HCT116 (cell line): ENCODE data around the gene GIPR. TPM values are rescaled to one million over a fixed set of nuclear protein-coding genes. Genes with fewer than 3 reads are reported as not detected.
A peak's percentile ranks its signal among the peaks of the same experiment; 100 is the strongest.

Experiments
- ATAC-seq: fragments of 200-7000 bp; cut with Tn5 transposase; 2 replicates; pipeline ENCODE4 v1.9.1; 2020; ENCODE audit warnings: mild to moderate bottlenecking, moderate library complexity
- BruUV-seq: library from RNA; stranded (reverse); fragments of 400-500 nt; replicated peaks from 2 replicates; lab custom pipeline; 2021; lab: Mats Ljungman, UMichigan
- CTCF ChIA-PET: fragments of 300-600 bp; sonication (Branson Sonifier 250); formaldehyde crosslinking; loops from one replicate; lab custom pipeline; 2021; ENCODE audit warnings: antibody characterized with exemption; lab: Charles Lee
- POLR2A ChIA-PET: fragments of 300-600, 350-600 bp; sonication (Branson Sonifier 250); formaldehyde crosslinking; loops from one replicate; lab custom pipeline; 2021; ENCODE audit warnings: antibody characterized with exemption; lab: Charles Lee
- RAD21 ChIA-PET, 2 experiments: fragments of 300-600 bp; sonication (Branson Sonifier 250); formaldehyde crosslinking; loops; one replicate each; lab custom pipeline; 2023; ENCODE audit warnings: low total read pairs in 2 of 2; ENCODE audit not compliant: uncharacterized antibody in 2 of 2, unreplicated experiment in 2 of 2, low non-redundant PET in 1 of 2; lab: Charles Lee
- DNase-seq: peaks from one replicate; pipeline ENCODE4 v3.0.0-alpha.2; 2010; ENCODE audit warnings: low read depth, low spot score
- H2AFZ ChIP-seq: fragments of 200-600 bp; shearing (Covaris generic), sonication (generic); 2 replicates; pipeline ENCODE4 v1.6.1; 2017; ENCODE audit warnings: low read depth, mixed run types, mixed read lengths, antibody characterized with exemption, low read length; ENCODE audit not compliant: poor library complexity, severe bottlenecking
- H3K27ac ChIP-seq: 2 replicates; pipeline ENCODE4 v1.5.1; 2012; ENCODE audit warnings: low read depth, low read length
- H3K27me3 ChIP-seq: fragments of 200-600 bp; sonication (generic); 2 replicates; pipeline ENCODE4 v1.6.1; 2016; ENCODE audit warnings: mixed run types, low read length, mixed read lengths; ENCODE audit not compliant: insufficient read depth
- H3K36me3 ChIP-seq, 2 experiments: fragments of 200-500 bp in 1 of 2; fragments of 200-600 bp in 1 of 2; sonication (Bioruptor generic) in 1 of 2; sonication (generic) in 1 of 2; 2 replicates each; pipeline versions ENCODE4 v1.5.1 to v1.6.1; 2014 to 2016; ENCODE audit warnings: low read length in 2 of 2, inconsistent platforms in 1 of 2, mixed read lengths in 1 of 2, mixed run types in 1 of 2; ENCODE audit not compliant: insufficient read depth in 2 of 2, control insufficient read depth in 1 of 2
- H3K4me1 ChIP-seq, 2 experiments: fragments of 200-600 bp in 1 of 2; sonication (generic) in 1 of 2; 2 replicates each; pipeline versions ENCODE4 v1.5.1 to v1.6.1; 2012 to 2017; ENCODE audit warnings: low read length in 2 of 2, inconsistent platforms in 1 of 2, mild to moderate bottlenecking in 1 of 2, mixed read lengths in 1 of 2, mixed run types in 1 of 2, moderate library complexity in 1 of 2; ENCODE audit not compliant: insufficient read depth in 2 of 2, control insufficient read depth in 1 of 2
- H3K4me2 ChIP-seq: fragments of 200-600 bp; sonication (generic); 2 replicates; pipeline ENCODE4 v1.6.1; 2017; ENCODE audit warnings: mixed run types, low read length, mixed read lengths
- H3K4me3 ChIP-seq, 2 experiments: fragments of 200-600 bp in 1 of 2; sonication (generic) in 1 of 2; replicated peaks in 1 of 2; 2 replicates each; pipeline ENCODE4 v1.5.1; 2011 to 2016; ENCODE audit warnings: low read length in 2 of 2, control low read depth in 1 of 2, low read depth in 1 of 2, mild to moderate bottlenecking in 1 of 2, mixed read lengths in 1 of 2, mixed run types in 1 of 2
- H3K79me2 ChIP-seq: fragments of 200-600 bp; sonication (generic); 2 replicates; pipeline ENCODE4 v1.6.1; 2017; ENCODE audit warnings: mild to moderate bottlenecking, mixed run types, low read length, moderate library complexity, mixed read lengths; ENCODE audit not compliant: insufficient read depth
- H3K9ac ChIP-seq: fragments of 200-600 bp; sonication (generic); 2 replicates; pipeline ENCODE4 v1.6.1; 2016; ENCODE audit warnings: low read length, mixed read lengths
- H3K9me2 ChIP-seq: fragments of 200-600 bp; sonication (generic), shearing (Covaris generic); 2 replicates; pipeline ENCODE4 v1.6.1; 2017; ENCODE audit warnings: mixed run types, mild to moderate bottlenecking, moderate library complexity; ENCODE audit not compliant: insufficient read depth
- H3K9me3 ChIP-seq, 2 experiments: fragments of 200-500 bp in 1 of 2; fragments of 200-600 bp in 1 of 2; sonication (Bioruptor generic) in 1 of 2; sonication (generic) in 1 of 2; 2 replicates each; pipeline ENCODE4 v1.6.1; 2014 to 2017; ENCODE audit warnings: low read length in 2 of 2, mixed read lengths in 2 of 2, inconsistent platforms in 1 of 2, low read depth in 1 of 2, mild to moderate bottlenecking in 1 of 2, mixed run types in 1 of 2, moderate library complexity in 1 of 2; ENCODE audit not compliant: control insufficient read depth in 1 of 2, insufficient read depth in 1 of 2
- H4K20me1 ChIP-seq: fragments of 200-600 bp; sonication (generic), shearing (Covaris generic); 2 replicates; pipeline ENCODE4 v1.6.1; 2017; ENCODE audit warnings: mixed run types, mild to moderate bottlenecking, moderate library complexity; ENCODE audit not compliant: insufficient read depth
- ATF3 ChIP-seq: IDR thresholded peaks from 2 replicates; pipeline ENCODE4 v1.6.1; 2012
- CBX3 ChIP-seq: IDR thresholded peaks from 2 replicates; pipeline ENCODE4 v1.6.1; 2012; ENCODE audit warnings: low read depth
- CEBPB ChIP-seq: IDR thresholded peaks from 2 replicates; pipeline ENCODE4 v1.6.1; 2012; ENCODE audit warnings: low read depth
- ELF1 ChIP-seq: IDR thresholded peaks from 2 replicates; pipeline ENCODE4 v1.6.1; 2012; ENCODE audit warnings: low read depth, borderline replicate concordance
- EZH2 ChIP-seq: fragments of 200-600 bp; sonication (generic); IDR thresholded peaks from 2 replicates; pipeline ENCODE4 v1.6.1; 2017; ENCODE audit warnings: antibody characterized with exemption, mixed run types
- FOSL1 ChIP-seq: IDR thresholded peaks from 2 replicates; pipeline ENCODE4 v1.6.1; 2012; ENCODE audit warnings: low read depth
- POLR2AphosphoS5 ChIP-seq: IDR thresholded peaks from 2 replicates; pipeline ENCODE4 v1.6.1; 2011; ENCODE audit warnings: mild to moderate bottlenecking, low read depth, low read length, moderate library complexity
- REST ChIP-seq: IDR thresholded peaks from 2 replicates; pipeline ENCODE4 v1.6.1; 2012; ENCODE audit warnings: low read depth
- SP1 ChIP-seq: IDR thresholded peaks from 2 replicates; pipeline ENCODE4 v1.6.1; 2012; ENCODE audit warnings: low read depth
- TCF7L2 ChIP-seq: IDR thresholded peaks from 2 replicates; pipeline ENCODE4 v1.7.0; 2011; ENCODE audit warnings: borderline replicate concordance, inconsistent platforms; ENCODE audit not compliant: insufficient read depth, insufficient read length; ENCODE audit errors: extremely low read depth
- YY1 ChIP-seq: IDR thresholded peaks from 2 replicates; pipeline ENCODE4 v1.6.1; 2011; ENCODE audit warnings: low read length, low read depth, moderate library complexity, mild to moderate bottlenecking; ENCODE audit not compliant: insufficient replicate concordance; ENCODE audit errors: extremely low read depth
- intact Hi-C: fragments of 100-400 bp; cut with micrococcal nuclease; formaldehyde crosslinking; loops from 2 replicates; pipeline ENCODE4 v1.10.0; 2022
- total RNA-seq: library from RNA; stranded (reverse); gene quantifications from one replicate; pipeline ENCODE4 v1.2.1, GENCODE V29; 2021; ENCODE audit not compliant: unreplicated experiment

GIPR gene
- total RNA-seq, 1 experiment from 2014 or later = 14.1 TPM

GRCh38 chr19:45632468-45633196 lies 35.4 kb upstream of the GIPR start:
- intact Hi-C loops = no loop called here
- CTCF ChIA-PET = no interaction called here
- POLR2A ChIA-PET = interaction anchor here (0.7 to 2.1 kb wide), 5 partner anchors 8 to 19 kb away, joined by 3 to 7 read pairs (median 4); no protein-coding TSS in a partner anchor
- ATAC-seq (peak; percentile 81), DNase-seq (peak; percentile 80)
- H3K4me3 ChIP-seq = no peak overlapping the region
- no TSS peak for BruUV-seq
- H3K79me2 ChIP-seq = no peaks in the 10 kb centered on the region
- no peaks in the 10 kb centered on the region for H3K27me3 ChIP-seq
- H3K36me3 ChIP-seq = peaks cover 0 to 2% of the 10 kb centered on the region in 2 experiments; a peak in 2 of 4 replicates
- H3K9me2 ChIP-seq = no peaks in the 10 kb centered on the region
- peak overlapping the region; percentile 51 for H3K9ac ChIP-seq
- H3K4me1 ChIP-seq = peaks cover 34 to 51% of the 10 kb centered on the region in 2 experiments
- peak; percentile 60 for TF ChIP-seq SP1
- peak; percentile 35; the same call in 1 of the 2 replicates for TF ChIP-seq POLR2AphosphoS5
- TF ChIP-seq FOSL1 = peak; percentile 58; the same call in 1 of the 2 replicates
- TF ChIP-seq REST = no peak
- TF ChIP-seq YY1 = peak; percentile 16
- no peak for TF ChIP-seq TCF7L2
- TF ChIP-seq CEBPB = no peak
- no peak for TF ChIP-seq CBX3
- TF ChIP-seq ELF1 = no peak
- TF ChIP-seq EZH2 = no peak
- TF ChIP-seq ATF3 = no peak
- RAD21 ChIA-PET = interaction anchor here in 1 of 2 experiments (0.7 kb wide), 1 partner anchor 1372 kb away, joined by 3 read pairs; no protein-coding TSS in a partner anchor
- H2AFZ ChIP-seq = no peak overlapping the region
- peak overlapping the region; percentile 69 for H3K27ac ChIP-seq
- H3K9me3 ChIP-seq = no peaks in the 10 kb centered on the region
- peak overlapping the region; percentile 57 for H3K4me2 ChIP-seq
- no peaks in the 10 kb centered on the region for H4K20me1 ChIP-seq
